RKO (cell line): ENCODE data around the gene SKI.

Source experiments
- DNase-seq: peaks from one replicate; pipeline ENCODE4 v3.0.0-alpha.2; 2016; ENCODE audit warnings: low spot score

The SKI gene

DNA sequence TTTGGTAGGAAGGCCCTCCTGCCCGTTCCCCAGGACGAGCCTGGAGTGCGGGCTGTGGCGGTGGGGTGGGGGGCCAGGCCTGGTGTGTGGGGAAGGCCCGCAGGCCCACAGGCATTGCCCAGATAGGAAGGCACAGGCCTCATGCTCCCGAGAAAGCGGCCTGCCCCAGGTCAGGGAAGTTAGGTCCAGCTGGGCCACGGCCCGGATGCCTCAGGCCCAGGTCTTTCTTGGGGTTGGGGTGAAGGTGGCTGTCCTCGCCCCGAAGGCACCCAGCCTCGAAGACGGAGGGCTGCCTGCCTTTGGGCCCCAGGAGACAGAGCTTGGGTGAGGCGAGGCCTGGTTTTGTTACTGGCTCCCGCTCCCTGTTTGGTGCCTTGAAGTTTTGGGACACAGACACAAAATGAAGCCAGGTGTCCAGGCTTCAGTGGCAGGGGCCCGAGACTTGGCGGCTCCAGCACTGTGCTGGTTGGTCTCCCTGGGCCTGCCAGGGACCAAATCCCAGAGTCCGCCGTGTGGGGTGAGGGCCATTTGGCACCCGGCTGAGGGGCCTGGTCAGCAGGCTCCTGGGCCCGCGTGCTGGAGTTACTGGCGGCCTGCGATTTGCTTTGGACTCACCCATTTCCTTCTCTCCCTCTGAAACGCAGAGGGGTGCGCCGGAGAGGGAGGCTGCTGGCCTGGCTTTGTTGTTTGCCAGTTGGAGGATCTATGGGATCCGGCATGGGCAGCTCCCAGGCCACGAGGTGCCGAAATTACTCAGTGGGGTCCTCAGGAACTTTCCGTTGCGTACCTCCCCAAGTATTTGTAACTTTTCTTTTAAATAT lies 2.0 kb downstream of the SKI start:
- peak; percentile 66 for DNase-seq

DNA sequence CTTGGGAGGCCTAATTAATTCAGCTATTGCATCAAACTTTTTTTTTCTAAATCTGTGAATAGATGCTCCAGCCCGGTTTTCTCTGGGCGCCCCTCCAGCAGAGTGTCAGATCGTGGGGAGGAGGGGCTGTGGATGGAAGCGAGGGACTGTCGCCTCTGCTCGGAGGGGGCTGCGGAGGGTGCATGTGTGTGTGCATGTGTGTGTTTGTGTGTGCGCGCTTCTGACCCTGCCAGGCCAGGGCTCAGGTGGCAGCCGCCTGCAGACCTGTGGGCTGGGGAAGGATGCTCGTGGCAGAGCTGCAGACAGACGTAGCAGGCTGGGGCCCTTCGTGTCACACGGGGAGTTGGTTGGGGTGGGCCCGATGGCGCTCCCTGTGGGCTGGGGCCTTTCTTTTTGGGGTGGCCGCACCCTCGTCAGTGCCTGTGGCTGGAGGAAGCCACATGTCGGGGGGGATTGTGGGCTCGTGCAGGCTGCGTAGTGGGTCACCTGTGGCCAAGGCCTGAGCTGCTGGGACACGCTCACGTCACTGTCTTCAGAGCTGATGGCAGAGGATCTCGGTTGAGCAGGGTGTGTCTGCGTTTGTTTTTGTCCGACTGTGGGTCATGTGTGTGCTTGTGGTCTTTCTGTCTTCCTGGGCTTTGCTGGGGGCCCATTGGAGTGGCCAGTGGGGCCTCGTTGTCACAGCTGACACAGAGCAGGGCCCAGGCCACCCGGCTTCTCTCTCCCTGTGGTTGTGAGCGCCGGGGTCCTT lies 2.8 kb downstream of the SKI start:
- DNase-seq: peak; percentile 40

DNA sequence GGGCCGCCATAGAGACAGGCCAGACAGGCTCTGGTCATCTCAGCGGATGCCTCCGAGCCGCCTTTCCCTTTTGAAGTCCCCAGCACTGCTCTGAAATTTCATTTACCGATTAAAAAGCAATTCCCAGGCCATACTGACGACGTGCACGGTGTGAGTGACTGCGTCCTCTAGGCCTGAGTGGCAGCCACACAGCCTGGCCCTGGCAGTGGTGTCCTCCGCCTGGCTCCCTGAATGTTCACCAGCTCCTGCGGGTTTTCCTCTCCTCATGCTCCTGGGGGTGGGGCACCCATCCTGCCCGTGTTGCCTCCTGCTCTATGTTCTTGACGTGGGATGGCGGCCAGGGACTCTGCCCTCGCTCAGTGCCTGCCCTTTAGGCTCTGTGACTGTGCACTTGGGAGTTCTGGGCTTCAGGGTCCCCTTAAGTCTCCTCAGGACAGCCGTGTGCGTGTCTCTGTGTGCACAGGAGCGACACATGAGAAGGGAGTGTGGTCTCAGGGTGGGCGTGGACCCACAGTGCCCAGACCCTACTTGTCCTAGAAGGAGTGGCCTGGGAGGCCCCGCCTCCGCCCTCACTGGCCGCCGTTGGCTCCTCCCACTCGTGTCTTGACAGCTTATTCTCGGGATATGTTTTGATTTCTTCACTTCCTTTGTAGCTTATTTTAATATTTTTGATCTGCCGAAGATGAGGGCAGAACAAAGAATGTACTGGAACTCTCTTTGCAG lies 3.6 kb downstream of the SKI start:
- peak; percentile 64 for DNase-seq

DNA sequence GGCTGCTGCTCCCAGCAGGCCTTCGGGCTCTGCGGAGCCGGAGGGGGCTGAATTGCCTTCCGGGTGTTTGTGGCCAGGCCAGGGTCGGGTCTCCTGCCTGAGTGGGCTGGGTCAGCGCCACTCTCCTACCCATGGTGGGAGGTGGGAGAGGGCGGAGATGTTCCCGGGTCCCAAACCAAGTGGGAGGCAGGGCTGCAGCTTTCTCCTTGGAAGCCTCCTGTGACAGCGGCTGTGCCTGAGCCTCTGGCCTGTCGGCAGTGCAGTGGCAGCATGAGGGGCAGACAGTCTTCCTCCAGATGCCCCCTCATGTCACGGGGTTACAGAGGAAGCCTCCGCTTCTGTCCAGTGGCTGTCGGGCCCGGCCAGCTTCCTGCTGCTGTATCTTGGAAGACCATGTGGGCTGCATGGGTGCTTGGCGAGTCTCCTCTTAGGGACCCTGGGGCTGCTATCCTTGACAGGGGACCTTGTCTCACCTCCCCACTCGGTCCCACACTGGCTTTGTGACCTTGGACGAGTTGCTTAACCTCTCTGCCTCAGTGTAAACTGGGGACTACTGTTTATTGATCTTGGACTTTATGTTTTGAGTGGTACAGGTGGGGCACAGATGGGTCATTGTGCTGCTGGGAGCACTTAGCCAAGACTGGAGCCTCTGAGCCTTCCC lies 4.3 kb downstream of the SKI start:
- DNase-seq: no peak

DNA sequence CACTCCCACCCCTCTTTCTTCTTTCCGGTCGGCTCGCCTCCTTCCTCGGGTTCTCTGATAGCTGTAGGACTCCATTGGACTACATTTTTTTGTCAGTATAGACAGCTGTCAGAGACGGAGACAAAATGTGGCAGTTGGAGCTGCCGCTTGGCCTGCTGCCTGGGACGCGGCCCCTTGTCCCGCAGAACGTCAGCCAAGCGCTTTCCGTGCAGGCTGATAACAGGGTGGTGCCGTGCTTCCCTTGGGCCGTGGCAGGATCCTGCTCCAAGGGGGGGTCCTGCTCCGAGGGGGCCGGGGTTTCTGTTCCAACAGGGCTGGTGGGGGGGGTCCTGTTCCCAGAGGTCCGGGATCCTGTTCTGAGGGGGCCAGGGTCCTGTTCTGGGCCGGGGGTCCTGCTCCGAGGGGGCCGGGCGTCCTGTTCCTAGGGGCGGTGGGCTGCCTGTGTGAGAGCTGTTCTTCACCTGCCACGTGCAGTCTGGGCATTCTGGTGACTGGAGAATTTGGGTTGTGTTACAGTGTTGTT lies 4.9 kb downstream of the SKI start:
- no peak for DNase-seq

DNA sequence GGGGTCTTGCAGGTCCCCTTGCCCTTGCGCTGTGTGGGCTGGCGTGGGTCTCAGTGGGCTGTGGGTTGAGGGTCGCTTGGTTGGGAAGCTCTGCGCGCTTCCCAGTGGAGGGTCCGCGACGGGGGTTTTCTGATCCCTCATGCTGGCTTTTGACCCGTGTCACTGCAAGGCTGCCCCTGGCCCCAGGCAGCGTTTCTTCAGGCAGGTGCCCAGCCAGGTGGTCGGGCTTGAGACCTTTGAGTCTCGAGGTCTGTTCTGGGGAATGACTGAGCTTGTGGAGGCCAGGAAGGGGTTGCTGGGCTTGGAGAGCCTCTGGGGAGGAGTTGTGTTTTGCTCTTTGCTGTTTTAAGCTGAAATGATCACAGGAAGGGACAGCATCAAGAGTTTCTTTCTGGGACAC lies 5.3 kb downstream of the SKI start:
- DNase-seq: no peak

DNA sequence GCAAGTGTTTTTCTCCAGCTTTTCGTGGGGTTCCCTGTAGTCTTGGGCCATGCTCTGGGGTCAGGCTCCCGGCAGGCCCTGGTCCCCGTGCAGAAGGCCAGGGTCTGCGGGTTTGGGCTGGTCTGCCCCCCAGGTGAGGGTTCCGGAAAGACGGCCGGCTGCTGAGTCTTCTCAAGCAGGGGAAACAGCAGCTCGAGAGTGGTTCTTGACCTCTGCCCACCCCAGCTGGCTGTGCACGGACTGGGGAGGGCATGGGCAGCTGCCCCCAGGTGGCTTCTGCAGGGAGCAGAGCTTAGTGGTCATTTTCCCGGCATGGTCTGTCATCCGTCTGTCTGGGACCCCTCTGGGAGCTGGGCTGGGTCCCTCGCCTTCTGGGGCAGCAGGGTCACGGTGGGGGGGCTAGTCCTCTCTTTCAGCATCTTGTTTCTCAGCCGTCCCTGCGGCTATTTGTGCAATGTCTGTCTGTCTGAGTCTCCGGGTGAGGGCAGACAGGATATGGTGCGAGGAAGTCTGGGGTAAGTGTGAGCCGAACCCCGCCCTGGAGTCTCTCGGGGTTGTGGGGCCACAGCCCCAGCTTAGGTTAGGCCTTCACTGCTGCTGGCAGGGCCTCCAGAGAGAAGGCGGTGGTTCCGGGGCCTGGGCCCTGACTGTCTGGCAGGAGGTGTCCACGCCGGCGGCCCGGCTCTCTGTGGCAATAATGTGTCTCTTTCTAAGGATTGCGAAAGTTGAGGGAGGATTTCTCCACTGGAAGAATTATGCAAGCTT lies 6.1 kb downstream of the SKI start:
- DNase-seq: no peak

DNA sequence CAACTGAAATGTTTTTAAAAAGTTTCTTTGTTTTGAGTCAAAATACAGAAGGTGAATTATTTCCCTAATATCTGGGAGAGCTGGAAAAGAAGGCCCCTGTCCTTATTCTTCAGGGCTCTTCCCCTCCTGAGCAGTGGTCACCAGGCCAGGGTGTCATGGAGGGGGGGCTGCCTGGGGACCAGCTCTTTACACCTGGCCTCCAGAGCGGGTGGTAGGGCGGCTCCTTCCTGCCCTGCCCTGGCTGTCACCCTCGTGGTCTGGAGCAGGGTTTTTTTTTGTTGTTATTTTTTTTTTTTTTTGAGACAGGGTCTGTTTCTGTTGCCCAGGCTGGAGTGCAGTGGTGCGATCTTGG lies 6.6 kb downstream of the SKI start:
- DNase-seq: no peak

DNA sequence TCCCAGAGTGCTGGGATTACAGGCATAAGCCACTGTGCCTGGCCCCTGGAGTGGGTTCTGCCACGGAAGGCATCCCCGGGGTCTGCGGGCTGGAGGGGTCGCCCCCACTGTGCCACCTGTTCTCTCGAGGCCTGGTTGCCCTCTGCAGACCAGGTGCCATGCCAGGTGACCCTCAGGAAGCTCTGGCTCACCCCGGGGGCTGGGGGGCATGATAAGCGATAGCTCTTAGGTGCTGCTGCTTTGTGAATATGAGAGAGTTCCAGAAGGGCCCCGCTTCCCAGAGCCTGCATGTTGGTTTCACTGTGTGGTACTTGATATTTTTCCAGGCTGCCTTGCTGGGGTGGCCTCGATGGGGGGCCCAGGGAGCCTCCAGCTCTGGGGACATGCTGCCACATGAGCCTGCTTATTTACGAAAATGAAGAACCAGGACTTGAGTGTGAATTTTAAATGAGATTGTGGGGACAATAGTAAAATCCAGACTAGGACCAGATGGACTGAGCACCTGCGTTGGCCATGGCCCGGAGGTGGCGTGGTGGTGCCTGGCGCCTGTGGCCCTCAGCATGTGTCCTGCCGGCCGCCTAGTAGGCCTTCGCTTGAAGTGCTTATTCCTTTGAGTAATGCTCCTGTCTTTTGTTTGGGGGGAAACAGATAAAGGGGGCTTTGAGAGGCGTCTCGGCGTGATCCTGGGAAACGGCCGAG lies 7.3 kb downstream of the SKI start:
- no peak for DNase-seq

DNA sequence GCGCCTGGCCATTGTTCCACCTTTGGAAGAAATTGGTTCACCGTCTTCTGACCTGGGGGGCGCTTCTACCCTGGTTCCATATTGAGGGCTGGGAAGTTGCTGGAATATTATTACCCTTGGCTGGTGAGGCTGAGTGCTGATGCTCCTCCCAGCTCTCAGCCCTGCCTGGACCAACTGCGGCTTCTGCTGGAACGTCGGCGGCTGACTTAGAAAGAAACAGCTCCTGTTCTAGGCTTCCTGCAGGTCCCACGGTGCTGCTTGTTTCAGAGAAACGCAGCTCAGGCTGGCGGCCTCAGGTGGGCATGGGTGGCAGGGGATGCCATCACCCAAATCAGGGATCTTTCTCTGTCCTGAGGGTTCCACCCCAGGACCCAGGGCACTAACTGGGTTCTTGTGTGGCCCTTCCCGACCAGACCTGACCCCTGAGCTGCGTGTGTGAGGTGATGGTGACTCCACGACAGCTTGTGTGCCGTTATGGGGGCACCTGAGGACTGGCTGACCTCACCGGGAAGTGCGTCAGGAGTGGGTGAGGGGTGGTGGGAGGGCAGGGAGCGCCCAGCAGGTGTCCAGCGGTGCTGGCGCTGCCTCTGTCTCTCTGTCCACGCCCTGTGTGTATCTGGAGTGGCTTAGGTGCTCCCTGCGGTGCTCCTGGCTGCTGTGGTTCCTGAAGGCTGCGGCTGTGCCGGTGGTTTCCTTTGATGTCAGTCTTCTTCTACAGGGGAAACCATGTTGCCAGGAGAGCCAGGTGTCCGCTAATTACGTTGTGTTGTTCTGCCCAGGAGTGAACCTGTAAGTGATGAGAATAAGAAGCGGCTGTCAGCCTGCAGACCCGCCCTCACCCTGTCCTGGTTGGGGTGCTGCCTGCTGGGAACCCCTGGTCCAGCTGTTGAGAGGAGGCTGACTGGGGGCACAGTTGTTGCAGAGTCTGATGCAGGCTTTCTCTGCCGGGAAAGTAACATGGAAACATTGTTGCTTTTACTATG lies 8.9 kb downstream of the SKI start:
- DNase-seq: no peak

DNA sequence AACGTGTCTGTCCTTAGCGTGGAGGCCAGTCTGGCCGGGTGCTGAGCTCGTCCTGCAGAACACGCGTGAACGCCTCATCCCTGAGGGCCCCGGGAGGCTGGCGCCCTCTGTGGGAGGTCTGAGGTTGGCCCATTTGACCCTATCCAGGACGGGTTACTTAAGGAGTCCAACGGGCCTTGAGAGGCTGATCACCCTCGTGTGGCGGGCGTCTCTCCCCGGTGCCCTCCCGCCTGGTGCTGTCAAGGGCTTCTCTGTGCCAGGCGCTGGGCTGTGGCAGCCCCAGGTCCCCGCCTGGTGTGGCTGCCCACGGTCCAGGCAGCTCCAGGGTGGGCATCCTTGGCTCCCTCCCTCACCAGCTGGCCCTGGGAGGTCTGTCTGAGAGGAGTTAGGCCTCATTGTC lies 9.7 kb downstream of the SKI start:
- DNase-seq: no peak

DNA sequence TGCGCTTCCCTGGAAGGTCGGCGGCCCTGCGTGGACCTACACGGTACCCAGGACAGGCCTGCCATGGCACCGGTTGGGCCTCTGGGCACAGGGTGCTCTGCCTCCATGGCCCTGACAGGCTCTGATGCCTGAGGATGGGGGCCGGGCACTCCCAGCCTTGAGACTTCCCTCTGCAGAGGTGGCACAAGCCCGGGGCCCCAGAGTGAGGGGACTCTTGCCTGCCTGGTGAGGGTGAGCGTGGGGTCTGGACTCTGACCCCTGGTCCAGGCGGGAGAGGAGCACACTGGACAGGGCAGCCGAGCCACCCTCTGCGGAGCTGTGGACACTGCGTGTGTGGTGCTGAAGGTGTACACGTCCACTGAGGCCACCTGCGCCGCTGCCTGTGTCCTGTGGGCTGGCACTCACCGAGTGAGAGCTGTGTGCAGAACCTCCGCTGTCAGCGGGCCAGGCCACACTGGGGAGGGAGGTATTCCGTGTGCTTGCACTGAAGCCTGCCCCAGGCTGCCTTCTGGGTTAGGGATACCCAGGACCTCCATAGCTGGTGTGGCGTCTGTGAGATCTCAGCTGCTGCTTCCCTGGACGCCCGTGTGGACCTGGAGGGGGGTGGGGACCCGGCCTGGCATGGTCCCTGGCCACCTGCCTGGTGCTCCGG lies 10.4 kb downstream of the SKI start:
- DNase-seq: no peak

DNA sequence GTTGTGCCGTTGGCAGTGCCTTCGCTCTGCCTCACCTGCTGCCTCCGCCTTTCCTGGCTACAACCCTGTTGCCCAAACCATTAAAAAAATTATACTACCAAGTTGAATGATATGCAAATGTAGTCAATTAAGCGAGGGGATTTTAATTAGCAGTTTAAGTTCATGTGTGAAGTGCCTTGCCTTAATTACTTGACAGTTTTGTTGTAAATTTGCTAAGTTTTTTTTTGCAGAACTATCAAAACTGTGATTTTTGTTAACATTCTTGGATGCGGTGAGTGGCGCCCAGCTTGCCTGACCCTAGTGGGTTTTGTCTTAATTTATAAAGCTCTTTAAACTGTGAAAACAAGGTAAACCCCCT lies 10.9 kb downstream of the SKI start:
- no peak for DNase-seq

DNA sequence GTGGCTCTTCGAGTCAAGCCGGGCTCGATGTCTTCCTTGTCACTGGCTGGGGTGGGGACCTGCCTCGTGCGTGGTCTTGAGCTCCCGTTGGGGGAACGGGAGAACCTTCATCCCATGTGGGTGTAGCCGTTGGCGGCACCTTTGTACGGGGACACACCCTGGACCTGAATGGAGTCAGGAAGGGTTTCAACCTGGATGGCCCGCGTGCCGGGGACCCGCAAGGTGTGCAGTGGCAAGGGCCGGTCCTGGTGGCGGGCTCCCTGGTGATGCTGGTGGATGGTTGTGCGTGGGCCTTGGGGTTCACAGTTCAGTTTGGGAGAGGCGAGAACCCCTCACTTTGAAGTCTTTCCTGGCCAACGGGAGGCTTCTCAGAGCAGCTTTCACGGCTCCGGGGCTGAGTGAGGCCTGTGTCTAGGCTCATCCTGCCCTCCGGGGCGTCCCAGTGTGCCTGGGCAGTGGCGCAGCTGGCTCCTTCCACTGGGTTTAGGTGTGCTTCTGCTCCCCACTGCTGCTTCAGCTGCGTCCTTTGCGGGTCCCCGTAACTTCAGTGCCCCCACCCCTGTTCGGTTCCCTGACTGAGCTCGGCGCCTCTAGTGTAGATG lies 11.4 kb downstream of the SKI start:
- no peak for DNase-seq

DNA sequence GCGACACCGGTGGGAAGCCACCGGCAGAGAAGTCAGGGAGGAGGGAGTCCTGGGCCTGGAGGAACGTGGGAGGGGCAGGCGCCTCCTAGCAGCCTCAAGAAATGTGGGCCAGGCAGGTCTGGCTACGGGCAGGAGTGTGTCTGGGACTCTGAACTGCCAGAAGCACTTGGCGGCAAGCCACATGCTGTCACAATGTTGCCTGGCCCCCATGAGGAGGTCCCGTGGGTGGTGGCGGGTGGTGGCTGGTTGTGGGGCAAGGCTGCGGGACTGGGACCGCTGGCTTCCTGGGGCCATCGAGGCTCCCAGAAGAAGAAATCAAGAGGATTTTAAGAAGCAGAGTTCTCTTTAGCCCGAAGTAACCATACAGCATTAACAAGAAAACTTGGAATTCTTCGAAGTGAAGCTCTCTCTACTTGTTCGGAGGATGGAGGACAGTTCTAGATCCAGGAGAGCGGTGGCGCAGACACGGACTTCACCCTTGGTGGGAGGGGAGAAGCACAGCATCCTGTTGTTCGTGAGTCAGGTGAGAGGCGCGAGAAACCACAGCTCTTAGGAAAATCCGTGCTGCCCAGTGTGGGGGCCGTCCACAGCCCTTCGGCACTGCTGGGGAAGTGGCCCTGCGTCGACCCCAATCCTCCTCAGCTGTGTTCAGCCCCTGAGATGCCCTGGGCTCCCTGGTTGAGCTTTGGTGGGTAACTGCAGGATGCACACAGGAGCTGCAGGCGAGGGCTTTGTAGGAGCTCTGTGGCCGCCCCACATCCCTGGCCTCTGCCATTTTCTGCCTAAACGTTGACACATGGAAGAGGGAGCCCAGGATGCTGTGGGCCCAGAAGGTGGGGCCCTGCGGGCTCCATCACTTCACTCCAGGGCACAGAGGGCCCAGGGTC lies 12.4 kb downstream of the SKI start:
- DNase-seq: no peak

DNA sequence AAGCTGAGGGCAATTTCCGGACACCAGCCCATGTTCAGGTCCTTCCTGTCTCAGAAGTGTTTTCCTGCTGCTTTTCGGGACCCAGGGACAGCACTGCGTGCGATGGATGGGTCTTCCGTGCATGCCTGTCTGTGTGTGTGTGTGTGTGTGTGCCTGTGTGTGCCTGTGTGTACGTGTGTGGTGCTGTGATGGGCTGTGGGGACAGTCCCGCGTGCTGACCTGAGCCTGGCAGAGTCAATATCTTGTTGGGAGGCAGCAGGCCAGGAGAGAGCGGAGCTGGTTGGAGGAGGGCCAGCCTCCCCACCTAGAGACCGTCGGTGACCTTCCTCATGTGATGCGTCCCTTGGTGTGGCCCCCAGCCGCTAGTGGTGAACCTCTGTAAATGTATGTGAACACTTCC lies 13.7 kb downstream of the SKI start:
- DNase-seq: no peak

DNA sequence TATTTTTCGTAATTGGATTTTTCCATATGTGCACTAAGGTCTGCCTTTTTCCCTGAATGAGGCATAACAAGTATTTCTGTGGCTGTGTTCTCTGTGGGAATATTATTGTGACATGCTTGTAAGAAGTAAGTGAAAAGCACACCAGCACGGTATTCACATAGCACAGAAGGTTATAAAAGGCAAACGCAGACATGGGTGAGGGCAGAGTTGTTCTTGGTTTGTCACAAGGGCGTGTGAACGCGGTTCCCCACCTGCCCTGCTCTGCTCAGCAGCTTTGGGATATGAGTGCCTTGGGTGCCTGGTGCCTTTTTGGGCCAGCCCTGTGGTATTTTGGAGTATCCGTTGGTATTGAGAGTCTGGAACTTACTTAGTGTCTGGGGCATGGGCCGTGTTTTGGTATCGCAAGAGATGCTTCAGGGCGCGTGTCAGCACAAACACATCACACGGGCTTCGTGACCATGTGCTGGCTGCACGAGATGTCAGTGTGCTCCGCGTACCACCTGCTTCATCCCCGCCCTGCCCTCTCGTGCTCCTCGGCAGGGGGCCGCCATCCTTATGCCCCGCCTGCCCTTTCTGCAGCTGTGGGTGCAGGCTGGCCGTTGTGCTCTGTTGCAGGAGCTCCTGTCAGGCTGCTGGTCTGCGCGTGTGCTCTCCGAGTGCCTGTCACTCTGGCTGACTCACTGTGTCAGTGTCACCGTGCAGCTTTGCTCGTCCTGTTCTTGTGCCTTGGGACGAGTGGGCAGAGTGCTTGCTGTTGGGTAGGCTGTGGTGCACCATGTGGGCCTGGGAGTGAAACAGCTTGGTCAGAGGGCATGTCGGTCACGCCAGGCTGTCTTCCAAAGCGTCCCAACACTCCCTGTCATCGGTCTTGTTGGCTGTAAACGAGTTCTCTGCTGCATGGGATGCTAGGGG lies 15.0 kb downstream of the SKI start:
- DNase-seq: no peak
